CD4-positive, alpha-beta T cell treated with Interleukin-2 at 100 ng/mL for 4 hours (primary cell): ENCODE data around the gene VRK2.
"Not testable (repeated sequence)": the region's sequence is repeated elsewhere in the genome, so short reads cannot be mapped to it uniquely, and the experiment has no call there.

Experiments used
- DNase-seq: peaks from one replicate; pipeline ENCODE4 v3.0.0-alpha.2; 2020; ENCODE audit warnings: low spot score

The VRK2 gene

GRCh38 chr2:58109481-58109880 lies 62.9 kb downstream of the VRK2 start:
- DNase-seq: no peak

- DNase-seq: no peak
Measured at GRCh38 chr2:58110765-58111164, 64.2 kb downstream of the VRK2 start.

GRCh38 chr2:58113563-58113962 lies 67.0 kb downstream of the VRK2 start:
- not testable (repeated sequence) for DNase-seq

- no peak for DNase-seq
Measured at GRCh38 chr2:58120626-58121229, 74.1 kb downstream of the VRK2 start.

- no peak for DNase-seq
Measured at GRCh38 chr2:58122040-58122439, 75.4 kb downstream of the VRK2 start.

GRCh38 chr2:58122540-58122939 lies 75.9 kb downstream of the VRK2 start:
- no peak for DNase-seq

GRCh38 chr2:58127111-58127510 lies 80.5 kb downstream of the VRK2 start:
- DNase-seq: no peak

- DNase-seq: no peak
Measured at GRCh38 chr2:58130238-58130637, 83.6 kb downstream of the VRK2 start.

GRCh38 chr2:58131191-58132011 lies 84.8 kb downstream of the VRK2 start:
- DNase-seq: no peak

GRCh38 chr2:58133395-58133794 lies 86.8 kb downstream of the VRK2 start:
- no peak for DNase-seq

GRCh38 chr2:58135861-58136260 lies 89.3 kb downstream of the VRK2 start:
- no peak for DNase-seq

- DNase-seq: no peak
Measured at GRCh38 chr2:58137221-58137620, 90.6 kb downstream of the VRK2 start.

GRCh38 chr2:58137856-58138255 lies 91.2 kb downstream of the VRK2 start:
- no peak for DNase-seq

GRCh38 chr2:58138396-58139030 lies 91.9 kb downstream of the VRK2 start:
- no peak for DNase-seq

GRCh38 chr2:58140508-58141072 lies 94.0 kb downstream of the VRK2 start:
- no peak for DNase-seq

- DNase-seq: not testable (repeated sequence)
Measured at GRCh38 chr2:58145769-58146168, 99.2 kb downstream of the VRK2 start.

GRCh38 chr2:58146707-58147106 lies 100.1 kb downstream of the VRK2 start:
- peak; percentile 19 for DNase-seq

GRCh38 chr2:58155160-58155778 lies 108.7 kb downstream of the VRK2 start:
- no peak for DNase-seq

- no peak for DNase-seq
Measured at GRCh38 chr2:58156780-58157179, 110.2 kb downstream of the VRK2 start.

- DNase-seq: no peak
Measured at GRCh38 chr2:58157754-58158153, 111.1 kb downstream of the VRK2 start.

GRCh38 chr2:58158481-58158880 lies 111.9 kb downstream of the VRK2 start:
- DNase-seq: no peak

GRCh38 chr2:58163913-58164312 lies 117.3 kb downstream of the VRK2 start:
- no peak for DNase-seq
